Activated CD4-positive, alpha-beta T cell treated with anti-CD3 and anti-CD28 coated beads, Interleukin-2, amount 10 ng/mL, durations not matched to agents 24 days and 14 days (primary cell): ENCODE measurements around the gene PRIMPOL. TPM values are rescaled to one million over a fixed set of nuclear protein-coding genes. Genes with fewer than 3 reads are reported as not detected.
"Not testable (repeated sequence)": the region's sequence is repeated elsewhere in the genome, so short reads cannot be mapped to it uniquely, and the experiment has no call there.

Experiments used
- DNase-seq: peaks from one replicate; pipeline ENCODE4 v3.0.0; 2022
- H3K27ac Mint-ChIP-seq: one replicate; pipeline ENCODE4 v1.8.0; 2022; ENCODE audit warnings: mild to moderate bottlenecking, mixed read lengths
- H3K27me3 Mint-ChIP-seq: one replicate; pipeline ENCODE4 v1.8.0; 2022; ENCODE audit warnings: mixed read lengths
- H3K36me3 Mint-ChIP-seq: one replicate; pipeline ENCODE4 v1.8.0; 2022; ENCODE audit warnings: low read depth, mild to moderate bottlenecking, mixed read lengths
- H3K4me1 Mint-ChIP-seq: one replicate; pipeline ENCODE4 v1.8.0; 2021; ENCODE audit warnings: mixed read lengths
- H3K4me3 Mint-ChIP-seq: one replicate; pipeline ENCODE4 v1.8.0; 2022; ENCODE audit warnings: mild to moderate bottlenecking, moderate library complexity, mixed read lengths
- H3K9me3 Mint-ChIP-seq: one replicate; pipeline ENCODE4 v1.8.0; 2021; ENCODE audit warnings: mixed read lengths
- intact Hi-C: fragments of 100-400 bp; cut with micrococcal nuclease; formaldehyde crosslinking; loops from one replicate; pipeline ENCODE4 v1.15.1; 2023
- total RNA-seq: library from RNA; stranded (reverse); gene quantifications from 2 replicates; pipeline ENCODE4 v1.2.3, GENCODE V29; 2022

Gene PRIMPOL
- total RNA-seq, 1 donor from 2014 or later: 17.6 TPM

GRCh38 chr4:184647266-184648053, 2.1 kb upstream of the PRIMPOL start:
- peak overlapping the region; percentile 98 for H3K4me3 Mint-ChIP-seq
- H3K36me3 Mint-ChIP-seq: peaks cover 41% of the 10 kb centered on the region
- peaks cover 54% of the 10 kb centered on the region for H3K4me1 Mint-ChIP-seq
- H3K27ac Mint-ChIP-seq: peak overlapping the region; percentile 90
- no peak for DNase-seq
- H3K9me3 Mint-ChIP-seq: no peaks in the 10 kb centered on the region
- intact Hi-C loops: loop anchor here (2.0 to 5.0 kb wide), 6 partner anchors 65 to 1205 kb away; partner anchors contain the start of genes ACSL1, CCDC110 and CDKN2AIP
- no peaks in the 10 kb centered on the region for H3K27me3 Mint-ChIP-seq

DNA sequence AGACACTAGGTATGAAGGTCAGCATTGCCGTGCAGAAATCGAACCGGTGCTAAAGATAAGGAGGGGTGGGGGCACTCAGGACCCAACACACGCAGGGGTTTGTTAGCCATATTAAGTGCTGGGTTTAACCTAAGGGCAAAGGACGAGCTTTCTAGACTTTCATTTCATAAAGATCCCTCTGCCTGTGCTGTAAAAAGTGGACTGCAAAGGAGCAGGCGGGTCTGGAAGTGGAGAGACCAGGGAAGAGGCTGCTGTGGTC, 1.6 kb upstream of the PRIMPOL start:
- no peak for DNase-seq
- peak overlapping the region; percentile 90 for H3K27ac Mint-ChIP-seq
- H3K9me3 Mint-ChIP-seq: no peaks in the 10 kb centered on the region
- no peaks in the 10 kb centered on the region for H3K27me3 Mint-ChIP-seq
- peaks cover 56% of the 10 kb centered on the region for H3K4me1 Mint-ChIP-seq
- intact Hi-C loops: loop anchor here (2.0 to 5.0 kb wide), 6 partner anchors 65 to 1206 kb away; partner anchors contain the start of genes ACSL1, CCDC110 and CDKN2AIP
- H3K4me3 Mint-ChIP-seq: peak overlapping the region; percentile 98
- peaks cover 38% of the 10 kb centered on the region for H3K36me3 Mint-ChIP-seq

GRCh38 chr4:184648313-184649025, 1.1 kb upstream of the PRIMPOL start:
- H3K4me1 Mint-ChIP-seq: peaks cover 56% of the 10 kb centered on the region
- intact Hi-C loops: loop anchor here (1.0 to 5.0 kb wide), 12 partner anchors 66 to 1206 kb away; partner anchors contain the start of genes ACSL1, CCDC110, CDKN2AIP and CENPU
- H3K36me3 Mint-ChIP-seq: peaks cover 38% of the 10 kb centered on the region
- peak overlapping the region; percentile 90 for H3K27ac Mint-ChIP-seq
- DNase-seq: peak; percentile 86
- H3K4me3 Mint-ChIP-seq: peak overlapping the region; percentile 99
- H3K9me3 Mint-ChIP-seq: no peaks in the 10 kb centered on the region
- no peaks in the 10 kb centered on the region for H3K27me3 Mint-ChIP-seq

DNA sequence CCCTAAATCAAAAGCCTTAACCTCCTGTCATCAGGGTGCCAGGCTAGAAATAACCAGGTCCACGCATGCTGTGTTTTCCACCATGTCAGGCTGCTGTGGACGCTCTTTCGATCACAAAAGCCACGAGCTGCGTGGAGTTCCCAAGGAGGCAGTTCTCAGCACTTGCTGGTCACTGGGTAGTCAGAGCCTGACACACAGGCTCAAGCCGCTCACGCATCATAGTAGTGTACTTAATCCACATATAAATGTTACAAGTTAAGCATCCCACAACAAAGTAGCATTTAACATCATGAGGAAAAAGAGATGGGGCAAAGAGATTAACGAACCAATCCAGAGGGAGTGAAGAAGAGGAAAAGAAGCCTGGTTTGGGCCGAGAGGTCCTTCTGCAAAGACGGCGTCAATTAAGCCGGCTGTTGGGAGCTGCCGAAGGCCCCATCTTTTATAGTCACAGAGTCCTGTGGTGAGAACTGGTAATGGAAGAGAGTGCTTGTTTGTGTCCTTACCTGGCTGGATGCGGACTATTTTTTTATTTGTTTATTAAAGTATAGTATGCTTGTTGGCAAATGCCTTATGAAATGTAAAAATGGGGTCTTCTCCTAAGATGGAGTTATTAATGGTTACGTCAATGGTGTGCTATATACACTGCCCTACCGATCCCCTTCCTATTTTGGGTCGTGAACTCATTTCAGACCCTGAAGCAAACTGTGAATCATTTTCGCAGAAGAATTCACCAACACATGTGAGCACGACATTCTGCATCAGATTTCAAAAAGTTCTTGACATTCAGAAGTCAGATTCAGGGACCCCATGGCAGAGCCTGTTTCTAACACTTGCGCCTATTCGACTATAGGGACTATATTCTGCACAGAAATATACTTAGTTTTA, 675 bp downstream of the PRIMPOL start:
- H3K36me3 Mint-ChIP-seq: peaks cover 35% of the 10 kb centered on the region
- peak; percentile 55 for DNase-seq
- H3K27ac Mint-ChIP-seq: peak overlapping the region; percentile 92
- intact Hi-C loops: loop anchor here (1.0 to 5.0 kb wide), 13 partner anchors 42 to 1208 kb away; partner anchors contain the start of genes ACSL1, CCDC110, CDKN2AIP and CENPU
- H3K4me3 Mint-ChIP-seq: peak overlapping the region; percentile 99
- peaks cover 46% of the 10 kb centered on the region for H3K4me1 Mint-ChIP-seq
- no peaks in the 10 kb centered on the region for H3K27me3 Mint-ChIP-seq
- no peaks in the 10 kb centered on the region for H3K9me3 Mint-ChIP-seq

DNA sequence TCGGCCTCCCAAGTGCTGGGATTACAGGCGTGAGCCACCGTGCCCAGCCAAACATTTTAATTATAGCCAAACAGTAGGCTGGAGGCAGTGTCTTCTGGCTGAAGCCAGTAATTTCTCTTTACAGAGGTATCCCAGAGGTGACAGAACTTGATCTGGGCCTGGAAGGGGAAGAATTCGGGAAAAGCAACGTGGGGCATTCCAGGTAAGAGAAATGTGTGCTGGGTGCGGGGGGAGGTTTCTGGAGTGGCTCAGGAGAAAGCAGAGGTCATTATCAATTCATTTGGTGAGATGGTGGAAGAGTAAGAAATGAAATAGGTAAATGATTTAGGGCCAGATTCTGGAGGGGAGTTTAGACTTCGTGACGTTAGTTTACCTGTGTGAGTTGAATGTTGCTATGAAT, 2.4 kb downstream of the PRIMPOL start:
- Mint-ChIP-seq H3K27ac (no peak overlapping the region), H3K4me3 (no peak overlapping the region), H3K4me1 (peaks cover 32% of the 10 kb centered on the region), H3K27me3 (no peaks in the 10 kb centered on the region), H3K9me3 (no peaks in the 10 kb centered on the region), H3K36me3 (peaks cover 28% of the 10 kb centered on the region)
- intact Hi-C loops: loop anchor here (5.0 kb wide), 1 partner anchor 40 kb away; no protein-coding TSS in a partner anchor
- peak; percentile 50 for DNase-seq

GRCh38 chr4:184652681-184653080, 3.1 kb downstream of the PRIMPOL start:
- not testable (repeated sequence) for H3K27ac Mint-ChIP-seq, H3K9me3 Mint-ChIP-seq, H3K4me3 Mint-ChIP-seq, H3K27me3 Mint-ChIP-seq, DNase-seq
- H3K36me3 Mint-ChIP-seq: peaks cover 27% of the 10 kb centered on the region
- intact Hi-C loops: loop anchor here (5.0 kb wide), 1 partner anchor 40 kb away; no protein-coding TSS in a partner anchor
- H3K4me1 Mint-ChIP-seq: peaks cover 26% of the 10 kb centered on the region

GRCh38 chr4:184653650-184654049, 4.1 kb downstream of the PRIMPOL start:
- no peaks in the 10 kb centered on the region for H3K27me3 Mint-ChIP-seq
- peaks cover 18% of the 10 kb centered on the region for H3K4me1 Mint-ChIP-seq
- H3K4me3 Mint-ChIP-seq: no peak overlapping the region
- DNase-seq: no peak
- intact Hi-C loops: loop anchor here (5.0 kb wide), 1 partner anchor 39 kb away; no protein-coding TSS in a partner anchor
- peaks cover 22% of the 10 kb centered on the region for H3K36me3 Mint-ChIP-seq
- H3K9me3 Mint-ChIP-seq: no peaks in the 10 kb centered on the region
- H3K27ac Mint-ChIP-seq: no peak overlapping the region

DNA sequence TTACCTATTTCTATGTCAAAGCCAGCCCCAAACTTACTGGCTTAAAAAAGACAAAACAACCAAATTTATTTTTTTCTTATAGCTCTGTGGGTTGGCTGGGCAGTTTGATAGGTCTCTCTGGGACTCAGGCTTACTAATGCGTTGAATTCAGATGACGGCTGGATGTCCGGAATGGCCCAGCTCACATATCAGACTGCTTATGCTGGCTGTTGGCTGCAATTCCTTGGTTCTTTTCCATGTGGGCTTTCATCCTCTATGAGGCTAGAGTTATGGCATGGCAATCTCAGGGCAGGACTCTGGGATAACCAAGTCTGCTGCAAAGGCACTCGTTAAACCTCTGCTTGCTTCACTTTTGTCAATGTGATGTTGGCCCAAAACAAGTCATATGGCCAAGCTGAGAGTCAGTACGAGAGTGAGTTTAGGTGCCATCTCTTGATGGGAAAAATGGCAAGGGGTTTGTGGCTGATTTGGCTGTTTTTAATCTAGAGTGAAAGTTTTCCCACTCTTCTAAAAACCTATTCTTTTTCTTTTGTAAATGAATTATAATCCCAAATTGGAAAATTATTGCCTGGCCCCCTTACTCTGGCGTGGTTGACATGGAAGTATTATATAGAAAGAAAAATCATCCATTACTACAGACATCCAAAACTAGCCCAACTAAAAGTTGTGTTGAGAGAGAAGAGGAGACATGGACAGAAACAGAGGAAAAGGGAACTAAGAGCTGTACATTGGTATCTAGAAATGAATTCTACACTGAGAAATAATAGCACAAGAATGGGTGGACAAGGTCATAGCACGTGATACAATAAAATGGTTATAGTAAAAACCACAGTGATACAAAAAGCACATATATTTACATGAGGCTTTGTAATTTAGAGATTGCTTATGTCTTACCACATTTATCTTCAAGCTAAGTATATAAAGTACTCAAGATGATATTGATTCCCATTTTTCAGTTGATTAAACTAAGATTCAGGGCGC, 6.6 kb downstream of the PRIMPOL start:
- no peak overlapping the region for H3K27ac Mint-ChIP-seq
- intact Hi-C loops: no loop called here
- H3K27me3 Mint-ChIP-seq: no peaks in the 10 kb centered on the region
- peaks cover 9% of the 10 kb centered on the region for H3K4me1 Mint-ChIP-seq
- DNase-seq: no peak
- no peaks in the 10 kb centered on the region for H3K9me3 Mint-ChIP-seq
- H3K36me3 Mint-ChIP-seq: peaks cover 28% of the 10 kb centered on the region
- no peak overlapping the region for H3K4me3 Mint-ChIP-seq

DNA sequence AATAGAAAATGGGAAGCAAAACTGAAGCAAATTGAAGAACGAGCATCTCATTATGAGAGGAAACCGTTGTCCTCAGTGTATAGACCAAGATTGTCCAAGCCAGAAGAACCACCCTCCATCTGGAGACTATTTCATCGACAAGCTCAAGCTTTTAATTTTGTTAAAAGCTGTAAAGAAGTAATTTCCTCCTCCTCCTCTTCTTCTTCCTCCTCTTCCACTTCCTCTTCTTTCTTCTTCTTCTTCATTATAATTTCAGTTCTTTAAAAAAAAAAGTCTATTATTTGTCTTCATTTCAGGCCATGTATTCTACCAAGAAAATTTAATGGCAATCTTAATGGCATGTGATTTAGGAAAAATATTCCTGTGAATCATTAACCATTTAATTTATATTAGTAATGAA, 7.6 kb downstream of the PRIMPOL start:
- H3K36me3 Mint-ChIP-seq: peaks cover 28% of the 10 kb centered on the region
- intact Hi-C loops: no loop called here
- no peak overlapping the region for H3K27ac Mint-ChIP-seq
- no peaks in the 10 kb centered on the region for H3K9me3 Mint-ChIP-seq
- H3K27me3 Mint-ChIP-seq: no peaks in the 10 kb centered on the region
- H3K4me3 Mint-ChIP-seq: no peak overlapping the region
- no peak for DNase-seq
- peaks cover 4% of the 10 kb centered on the region for H3K4me1 Mint-ChIP-seq

DNA sequence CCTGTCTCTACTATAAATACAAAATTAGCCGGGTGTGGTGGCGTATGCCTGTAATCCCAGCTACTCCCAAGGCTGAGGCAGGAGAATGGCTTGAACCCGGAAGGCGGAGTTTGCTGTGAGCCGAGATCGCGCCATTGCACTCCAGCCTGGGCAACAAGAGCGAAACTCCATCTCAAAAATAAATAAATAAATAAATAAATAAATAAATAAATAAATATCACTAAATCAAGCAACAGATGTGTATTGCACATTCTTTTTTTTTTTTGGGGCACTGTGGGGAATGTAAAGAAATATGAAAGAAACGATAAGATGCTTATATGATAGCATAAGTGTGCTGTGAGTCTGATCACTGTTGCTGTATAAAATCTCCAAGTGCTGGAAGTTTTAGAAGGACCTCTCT, 8.3 kb downstream of the PRIMPOL start:
- intact Hi-C loops, H3K9me3 Mint-ChIP-seq, H3K4me3 Mint-ChIP-seq, H3K4me1 Mint-ChIP-seq, H3K27me3 Mint-ChIP-seq, DNase-seq, H3K27ac Mint-ChIP-seq: not testable (repeated sequence)
- H3K36me3 Mint-ChIP-seq: peaks cover 27% of the 10 kb centered on the region

DNA sequence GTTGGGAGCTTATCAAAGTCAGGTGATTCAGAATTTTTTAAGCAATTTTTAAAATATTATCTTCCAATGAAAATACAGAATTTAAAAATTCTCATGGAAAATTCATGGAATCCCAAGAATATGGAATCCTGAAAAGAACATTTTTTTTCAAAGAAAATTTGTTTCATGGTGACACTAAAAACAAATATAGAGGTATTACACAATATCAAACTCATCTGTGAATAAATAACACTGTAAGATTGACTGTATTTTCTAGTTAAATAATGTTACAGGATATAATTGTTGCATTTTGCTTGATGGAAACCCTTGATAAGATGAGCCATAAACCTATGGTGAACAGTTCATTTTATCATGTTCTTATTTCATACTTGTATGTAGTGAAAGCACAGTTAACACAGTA, 11.4 kb downstream of the PRIMPOL start:
- H3K4me1 Mint-ChIP-seq: peaks cover 3% of the 10 kb centered on the region
- intact Hi-C loops: no loop called here
- H3K9me3 Mint-ChIP-seq: no peaks in the 10 kb centered on the region
- no peak overlapping the region for H3K4me3 Mint-ChIP-seq
- no peaks in the 10 kb centered on the region for H3K27me3 Mint-ChIP-seq
- H3K27ac Mint-ChIP-seq: no peak overlapping the region
- DNase-seq: no peak
- H3K36me3 Mint-ChIP-seq: peaks cover 26% of the 10 kb centered on the region

GRCh38 chr4:184662236-184662635, 12.7 kb downstream of the PRIMPOL start:
- intact Hi-C loops: no loop called here
- no peaks in the 10 kb centered on the region for H3K9me3 Mint-ChIP-seq
- peaks cover 28% of the 10 kb centered on the region for H3K36me3 Mint-ChIP-seq
- DNase-seq: no peak
- H3K4me3 Mint-ChIP-seq: no peak overlapping the region
- peaks cover 8% of the 10 kb centered on the region for H3K4me1 Mint-ChIP-seq
- no peaks in the 10 kb centered on the region for H3K27me3 Mint-ChIP-seq
- H3K27ac Mint-ChIP-seq: no peak overlapping the region
